SK-N-SH (cell line): ENCODE results near the gene PACSIN2.

ENCODE experiments used
- CHD2 ChIP-seq: fragments of 150-350 bp; IDR thresholded peaks from 2 replicates; pipeline ENCODE4 v1.6.1; 2018; ENCODE audit warnings: low read length; ENCODE audit not compliant: partially characterized antibody
- CTCF ChIP-seq: fragments of 200-600 bp; sonication (generic); IDR thresholded peaks from 2 replicates; pipeline ENCODE4 v1.6.1; 2017; ENCODE audit warnings: antibody characterized with exemption, mild to moderate bottlenecking, moderate library complexity
- ELF1 ChIP-seq: IDR thresholded peaks from 2 replicates; pipeline ENCODE4 v1.4.0; 2012
- FOXJ3 ChIP-seq: sonication (generic); formaldehyde crosslinking; IDR thresholded peaks from 2 replicates; pipeline ENCODE4 v1.5.1; 2020; ENCODE audit warnings: mild to moderate bottlenecking, missing genetic modification reagents
- JUND ChIP-seq: IDR thresholded peaks from 2 replicates; pipeline ENCODE4 v1.4.0; 2012
- MEF2A ChIP-seq: IDR thresholded peaks from 2 replicates; pipeline ENCODE4 v1.4.0; 2012; ENCODE audit warnings: low read depth, borderline replicate concordance
- NFIC ChIP-seq: IDR thresholded peaks from 2 replicates; pipeline ENCODE4 v1.4.0; 2012; ENCODE audit warnings: borderline replicate concordance
- PBX3 ChIP-seq: IDR thresholded peaks from 2 replicates; pipeline ENCODE4; 2012
- POLR2AphosphoS5 ChIP-seq: IDR thresholded peaks from 2 replicates; pipeline ENCODE4 v1.6.1; 2012; ENCODE audit warnings: low read depth, low read length
- RAD21 ChIP-seq: IDR thresholded peaks from 2 replicates; pipeline ENCODE4 v1.6.1; 2012; ENCODE audit warnings: mild to moderate bottlenecking, low read length
- REST ChIP-seq: IDR thresholded peaks from 2 replicates; pipeline ENCODE4 v1.6.1; 2012; ENCODE audit warnings: mild to moderate bottlenecking, low read depth, low read length, moderate library complexity
- SIN3A ChIP-seq: IDR thresholded peaks from 2 replicates; pipeline ENCODE4 v1.6.1; 2012; ENCODE audit warnings: low read depth, mild to moderate bottlenecking, low read length, moderate library complexity, borderline replicate concordance
- USF2 ChIP-seq: fragments of 150-350 bp; IDR thresholded peaks from 2 replicates; pipeline ENCODE4 v1.6.1; 2017; ENCODE audit warnings: antibody characterized with exemption, low read length, low read depth, borderline replicate concordance
- YY1 ChIP-seq: IDR thresholded peaks from 2 replicates; pipeline ENCODE4 v1.4.0; 2012; ENCODE audit warnings: low read depth, mild to moderate bottlenecking

- TF ChIP-seq CTCF (no peak), ELF1 (no peak), POLR2AphosphoS5 (no peak), RAD21 (no peak), MEF2A (no peak), REST (no peak), SIN3A (no peak), YY1 (no peak), JUND (no peak), PBX3 (no peak), FOXJ3 (CRISPR knock-in tag) (no peak), USF2 (no peak), CHD2 (no peak), NFIC (no peak)
Measured at GRCh38 chr22:42939451-42939881, 75.5 kb downstream of the PACSIN2 start.
